Stomach (tissue), 9 donors: Measurements from ENCODE around the gene PHTF2. TPM values are rescaled to one million over a fixed set of nuclear protein-coding genes. Genes with fewer than 3 reads are reported as not detected.
A peak's percentile ranks its signal among the peaks of the same experiment; 100 is the strongest.

Source experiments
- DNase-seq, 2 donors: peaks; one replicate each; pipeline versions ENCODE4 v3.0.0 to v3.0.0-alpha.2; 2013 to 2019
- H3K27ac ChIP-seq, 5 donors: fragments of 200-600 bp in 4 of 5; sonication (generic) in 4 of 5; one replicate each; pipeline ENCODE4 v1.5.1; 2013 to 2019; ENCODE audit warnings: mild to moderate bottlenecking in 1 of 5, moderate library complexity in 1 of 5
- H3K27me3 ChIP-seq, 3 donors: fragments of 200-600 bp; sonication (generic); one replicate each; pipeline ENCODE4 v1.5.1; 2017 to 2019; ENCODE audit warnings: mixed run types in 1 of 3
- H3K36me3 ChIP-seq, 4 donors: fragments of 200-600 bp; sonication (generic); 1 replicate in 3 of 4; 2 replicates in 1 of 4; pipeline ENCODE4 v1.5.1; 2016 to 2019
- H3K4me1 ChIP-seq, 4 donors: fragments of 200-600 bp; sonication (generic); one replicate each; pipeline ENCODE4 v1.5.1; 2016 to 2019
- H3K4me3 ChIP-seq, 4 donors: fragments of 200-600 bp; sonication (generic) in 3 of 4; one replicate each; pipeline ENCODE4 v1.5.1; 2016 to 2019; ENCODE audit warnings: mild to moderate bottlenecking in 1 of 4
- H3K9me3 ChIP-seq, 4 donors: fragments of 200-600 bp; sonication (generic); one replicate each; pipeline ENCODE4 v1.5.1; 2016 to 2019
- CTCF ChIP-seq, 7 experiments: fragments of 450-650 bp in 4 of 7; fragments of 200-600 bp in 3 of 7; sonication (generic) in 3 of 7; IDR thresholded peaks; one replicate each; pipeline ENCODE4 v1.5.1; 2016 to 2019; ENCODE audit warnings: antibody characterized with exemption in 7 of 7, control low read depth in 2 of 7, mild to moderate bottlenecking in 1 of 7
- EP300 ChIP-seq: sonication (generic); formaldehyde crosslinking; IDR thresholded peaks from one replicate; pipeline ENCODE4 v1.6.1; 2017; ENCODE audit warnings: antibody characterized with exemption
- POLR2A ChIP-seq, 4 donors: fragments of 450-650 bp; IDR thresholded peaks; one replicate each; pipeline ENCODE4 v1.6.1; 2016; ENCODE audit warnings: antibody characterized with exemption in 4 of 4, control low read depth in 2 of 4, mild to moderate bottlenecking in 1 of 4, moderate library complexity in 1 of 4
- POLR2AphosphoS5 ChIP-seq, 3 donors: sonication (generic); formaldehyde crosslinking; IDR thresholded peaks; one replicate each; pipeline ENCODE4 v1.6.1; 2016; ENCODE audit warnings: antibody characterized with exemption in 3 of 3
- WGBS, 5 donors: extraction: QIAGEN DNeasy Blood & Tissue Kit in 3 of 5; methylation state at CpG; one replicate each; pipeline versions ENCODE4 v1.1.5 to v1.1.7; 2013 to 2018; 5-methylcytosine and 5-hydroxymethylcytosine counted together
- intact Hi-C: fragments of 100-400 bp; cut with DNase I; formaldehyde crosslinking; loops from one replicate; pipeline ENCODE4 v1.15.1; 2023; ENCODE audit warnings: low total_unique reads
- polyA plus RNA-seq, 3 donors: library from polyadenylated mRNA; stranded (reverse); fragments of 200-250 nt; gene quantifications; one replicate each; pipeline ENCODE4 v1.2.3, GENCODE V29; 2013
- total RNA-seq, 5 donors: library from RNA; depleted of rRNA; stranded (reverse); fragments of >200 nt; gene quantifications; one replicate each; pipeline versions ENCODE4 v1.1.0 to v1.2.3, GENCODE V29; 2014 to 2016
- donor health status: healthy with polysubstance abuse.
- donor health status: Bipolar disorder and iron deficiency.
- donor health status: healthy.

PHTF2 gene
- total and polyA plus RNA-seq, 8 donors, result 2.0 to 42.9 (median 12.5) TPM

GRCh38 chr7:77786018-77786417, 12.6 kb upstream of the PHTF2 start:
- Histone ChIP-seq H3K9me3 (no peaks in the 10 kb centered on the region), H3K4me1 (peaks cover 0 to 8% (median 2%) of the 10 kb centered on the region in 4 donors), H3K27me3 (no peaks in the 10 kb centered on the region), H3K36me3 (peaks cover 0 to 31% (median 7%) of the 10 kb centered on the region in 4 donors), H3K27ac (no peak overlapping the region), H3K4me3 (no peak overlapping the region)
- intact Hi-C loops, result no loop called here
- DNase-seq, result no peak
- WGBS, 5 donors, result 95 to 98% (median 97%) methylated on average over 3 of the region's 3 CpGs
- no peak for TF ChIP-seq EP300
- no peak for TF ChIP-seq POLR2A (IDR thresholded peaks at IDR 0.05)
- TF ChIP-seq POLR2AphosphoS5 (IDR thresholded peaks at IDR 0.05), result no peak
- no peak for TF ChIP-seq CTCF (IDR thresholded peaks at IDR 0.05)

- Histone ChIP-seq H3K36me3 (peaks cover 0 to 30% (median 4%) of the 10 kb centered on the region in 4 donors), H3K4me3 (no peak overlapping the region), H3K27ac (no peak overlapping the region), H3K4me1 (peaks cover 0 to 15% (median 9%) of the 10 kb centered on the region in 4 donors), H3K27me3 (no peaks in the 10 kb centered on the region), H3K9me3 (no peaks in the 10 kb centered on the region)
- intact Hi-C loops, result no loop called here
- DNase-seq, result no peak
- no peak for TF ChIP-seq POLR2AphosphoS5 (IDR thresholded peaks at IDR 0.05)
- TF ChIP-seq POLR2A (IDR thresholded peaks at IDR 0.05), result no peak
- TF ChIP-seq EP300, result no peak
- no peak for TF ChIP-seq CTCF (IDR thresholded peaks at IDR 0.05)
Measured at GRCh38 chr7:77786741-77787140, 11.8 kb upstream of the PHTF2 start.

- Histone ChIP-seq H3K27me3 (no peaks in the 10 kb centered on the region), H3K4me3 (no peak overlapping the region), H3K4me1 (peaks cover 4 to 19% (median 13%) of the 10 kb centered on the region in 4 donors), H3K36me3 (peaks cover 0 to 29% (median 5%) of the 10 kb centered on the region in 4 donors), H3K27ac (no peak overlapping the region), H3K9me3 (no peaks in the 10 kb centered on the region)
- WGBS, 5 donors, result 77 to 93% (median 89%) methylated on average over 2 of the region's 2 CpGs
- no peak for TF ChIP-seq CTCF (IDR thresholded peaks at IDR 0.05)
- TF ChIP-seq EP300, result no peak
- no peak for TF ChIP-seq POLR2AphosphoS5 (IDR thresholded peaks at IDR 0.05)
- TF ChIP-seq POLR2A (IDR thresholded peaks at IDR 0.05), result no peak
- DNase-seq, result no peak
- intact Hi-C loops, result no loop called here
Measured at GRCh38 chr7:77788327-77788902, 10.2 kb upstream of the PHTF2 start.

- intact Hi-C loops, result no loop called here
- Histone ChIP-seq H3K9me3 (no peaks in the 10 kb centered on the region), H3K27me3 (no peaks in the 10 kb centered on the region), H3K36me3 (peaks cover 3 to 15% (median 10%) of the 10 kb centered on the region in 4 donors), H3K4me1 (peaks cover 4 to 36% (median 16%) of the 10 kb centered on the region in 4 donors), H3K27ac (peak overlapping the region in 2 of 5 donors; percentile 14 to 40), H3K4me3 (no peak overlapping the region)
- 20 to 46% (median 38%) methylated on average over 6 of the region's 6 CpGs for WGBS, 5 donors
- DNase-seq, result peak in 1 of 2 donors; percentile 9
- TF ChIP-seq POLR2AphosphoS5 (IDR thresholded peaks at IDR 0.05), result no peak
- TF ChIP-seq EP300, result no peak
- TF ChIP-seq POLR2A (IDR thresholded peaks at IDR 0.05), result no peak
- TF ChIP-seq CTCF (IDR thresholded peaks at IDR 0.05), result no peak
Measured at GRCh38 chr7:77791336-77791735, 7.2 kb upstream of the PHTF2 start.
